Lung (tissue), 12 donors: Measurements from ENCODE around the gene ANKRD11. TPM values are rescaled to one million over a fixed set of nuclear protein-coding genes. Genes with fewer than 3 reads are reported as not detected.

Experiments
- ATAC-seq: fragments of 200-7000 bp; cut with Tn5 transposase; one replicate; pipeline ENCODE4 v1.9.1; 2020; ENCODE audit warnings: moderate number of reproducible peaks; ENCODE audit not compliant: insufficient read depth, low FRiP score
- DNase-seq, 3 donors: peaks; one replicate each; pipeline ENCODE4 v3.0.0-alpha.2; 2013 to 2017
- H3K27ac ChIP-seq, 2 donors: one replicate each; pipeline ENCODE4 v1.5.1; 2013; ENCODE audit warnings: mild to moderate bottlenecking in 2 of 2, moderate library complexity in 2 of 2, control low read depth in 1 of 2, inconsistent platforms in 1 of 2, low read depth in 1 of 2, low read length in 1 of 2
- H3K27me3 ChIP-seq, 3 donors: one replicate each; pipeline ENCODE4 v1.5.1; 2013; ENCODE audit warnings: low read length in 2 of 3; ENCODE audit not compliant: control insufficient read depth in 3 of 3, insufficient read depth in 3 of 3
- H3K36me3 ChIP-seq, 4 donors: one replicate each; pipeline ENCODE4 v1.5.1; 2013; ENCODE audit warnings: low read length in 4 of 4, mild to moderate bottlenecking in 1 of 4, moderate library complexity in 1 of 4; ENCODE audit not compliant: control insufficient read depth in 4 of 4, insufficient read depth in 4 of 4
- H3K4me1 ChIP-seq, 5 donors: one replicate each; pipeline ENCODE4 v1.5.1; 2013; ENCODE audit warnings: low read length in 5 of 5, mild to moderate bottlenecking in 2 of 5, moderate library complexity in 1 of 5; ENCODE audit not compliant: control insufficient read depth in 5 of 5, insufficient read depth in 5 of 5
- H3K4me3 ChIP-seq: one replicate; pipeline ENCODE4 v1.5.1; 2013; ENCODE audit warnings: mild to moderate bottlenecking, control low read depth, moderate library complexity
- H3K9ac ChIP-seq, 2 donors: one replicate each; pipeline ENCODE4 v1.5.1; 2013; ENCODE audit warnings: low read length in 2 of 2, control low read depth in 1 of 2; ENCODE audit not compliant: insufficient read depth in 1 of 2
- H3K9me3 ChIP-seq, 4 donors: one replicate each; pipeline ENCODE4 v1.5.1; 2013; ENCODE audit warnings: low read length in 3 of 4, mild to moderate bottlenecking in 1 of 4, moderate library complexity in 1 of 4; ENCODE audit not compliant: control insufficient read depth in 4 of 4, insufficient read depth in 3 of 4
- WGBS, 2 donors: extraction: QIAGEN DNeasy Blood & Tissue Kit; methylation state at CpG; one replicate each; pipeline ENCODE4 v1.1.7; 2013; 5-methylcytosine and 5-hydroxymethylcytosine counted together
- polyA plus RNA-seq, 2 donors: library from polyadenylated mRNA; stranded (reverse); fragments of 200-250 nt; gene quantifications; one replicate each; pipeline ENCODE4 v1.2.1, GENCODE V29; 2013
- total RNA-seq, 2 donors: library from RNA; depleted of rRNA in 1 of 2; stranded (reverse); fragments of >200 nt in 1 of 2; gene quantifications; one replicate each; pipeline ENCODE4 v1.2.1, GENCODE V29; 2014 to 2021
- TF ChIP-seq, protein P1 (sequence below): IDR thresholded peaks from 2 replicates; pipeline ENCODE4 v1.5.1; 2012; ENCODE audit warnings: mild to moderate bottlenecking; ENCODE audit errors: control extremely low read depth, extremely low read depth
- donor health status: control.
- donor health status: control.
- donor health status: Bipolar disorder and iron deficiency.
- donor health status: healthy.
- donor health status: DM: yes; HTN: yes; CAD: no.

The ANKRD11 gene
- total and polyA plus RNA-seq, 4 donors = 58.5 to 162 (median 89.5) TPM

DNA sequence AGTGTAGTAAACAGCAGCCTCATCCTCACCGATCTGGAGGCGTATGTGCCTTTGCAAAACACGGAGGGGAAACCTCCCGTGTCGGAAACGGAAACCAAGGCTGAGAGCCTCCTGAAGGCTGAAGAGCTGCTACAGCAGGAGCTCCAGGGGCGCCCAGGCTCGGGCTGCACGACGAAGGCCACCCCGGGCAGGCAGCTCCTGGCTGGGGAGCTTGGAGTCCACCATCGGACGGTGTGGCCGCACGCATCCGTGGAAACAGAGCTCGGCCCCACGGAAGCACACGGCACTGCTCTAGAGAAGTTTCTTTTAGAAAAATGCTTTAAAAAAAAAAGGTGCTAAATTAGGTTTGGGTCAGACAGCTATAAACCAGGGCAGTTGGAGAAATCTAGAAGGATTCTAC is 201.4 kb downstream of the ANKRD11 start:
- Histone ChIP-seq H3K4me1 (peaks cover 0 to 5% (median 2%) of the 10 kb centered on the region in 5 donors), H3K36me3 (peaks cover 16 to 48% (median 37%) of the 10 kb centered on the region in 4 donors), H3K4me3 (no peak overlapping the region), H3K9me3 (no peaks in the 10 kb centered on the region), H3K27me3 (no peaks in the 10 kb centered on the region), H3K9ac (no peak overlapping the region), H3K27ac (no peak overlapping the region)
- ATAC-seq (no peak), DNase-seq (no peak)
- TF ChIP-seq, protein P1, sequence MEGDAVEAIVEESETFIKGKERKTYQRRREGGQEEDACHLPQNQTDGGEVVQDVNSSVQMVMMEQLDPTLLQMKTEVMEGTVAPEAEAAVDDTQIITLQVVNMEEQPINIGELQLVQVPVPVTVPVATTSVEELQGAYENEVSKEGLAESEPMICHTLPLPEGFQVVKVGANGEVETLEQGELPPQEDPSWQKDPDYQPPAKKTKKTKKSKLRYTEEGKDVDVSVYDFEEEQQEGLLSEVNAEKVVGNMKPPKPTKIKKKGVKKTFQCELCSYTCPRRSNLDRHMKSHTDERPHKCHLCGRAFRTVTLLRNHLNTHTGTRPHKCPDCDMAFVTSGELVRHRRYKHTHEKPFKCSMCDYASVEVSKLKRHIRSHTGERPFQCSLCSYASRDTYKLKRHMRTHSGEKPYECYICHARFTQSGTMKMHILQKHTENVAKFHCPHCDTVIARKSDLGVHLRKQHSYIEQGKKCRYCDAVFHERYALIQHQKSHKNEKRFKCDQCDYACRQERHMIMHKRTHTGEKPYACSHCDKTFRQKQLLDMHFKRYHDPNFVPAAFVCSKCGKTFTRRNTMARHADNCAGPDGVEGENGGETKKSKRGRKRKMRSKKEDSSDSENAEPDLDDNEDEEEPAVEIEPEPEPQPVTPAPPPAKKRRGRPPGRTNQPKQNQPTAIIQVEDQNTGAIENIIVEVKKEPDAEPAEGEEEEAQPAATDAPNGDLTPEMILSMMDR = no peak
- 93 to 96% methylated on average over 19 of the region's 19 CpGs for WGBS, 2 donors

DNA sequence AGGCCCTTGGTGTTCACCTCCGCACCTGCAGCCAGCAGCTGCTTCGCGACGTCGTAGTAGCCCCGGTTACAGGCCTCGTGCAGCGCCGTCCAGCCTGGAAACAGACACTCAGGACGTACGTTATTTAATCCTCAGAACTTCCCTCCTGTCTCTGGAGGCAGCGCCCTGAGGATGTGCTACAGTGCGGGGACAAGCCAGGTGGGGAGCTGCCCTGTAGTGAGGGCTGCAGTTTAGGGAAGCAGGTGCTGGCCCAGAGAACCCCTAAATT is 201.8 kb downstream of the ANKRD11 start:
- TF ChIP-seq, protein P1 = no peak
- WGBS, 2 donors = 95 to 97% methylated on average over 13 of the region's 13 CpGs
- no peak overlapping the region for H3K27ac ChIP-seq
- H3K36me3 ChIP-seq = peaks cover 16 to 51% (median 41%) of the 10 kb centered on the region in 4 donors
- no peaks in the 10 kb centered on the region for H3K9me3 ChIP-seq
- no peak overlapping the region for H3K4me3 ChIP-seq
- ATAC-seq (no peak), DNase-seq (no peak)
- H3K27me3 ChIP-seq = no peaks in the 10 kb centered on the region
- no peak overlapping the region for H3K9ac ChIP-seq
- H3K4me1 ChIP-seq = peaks cover 0 to under 1% (median 0%) of the 10 kb centered on the region in 5 donors

DNA sequence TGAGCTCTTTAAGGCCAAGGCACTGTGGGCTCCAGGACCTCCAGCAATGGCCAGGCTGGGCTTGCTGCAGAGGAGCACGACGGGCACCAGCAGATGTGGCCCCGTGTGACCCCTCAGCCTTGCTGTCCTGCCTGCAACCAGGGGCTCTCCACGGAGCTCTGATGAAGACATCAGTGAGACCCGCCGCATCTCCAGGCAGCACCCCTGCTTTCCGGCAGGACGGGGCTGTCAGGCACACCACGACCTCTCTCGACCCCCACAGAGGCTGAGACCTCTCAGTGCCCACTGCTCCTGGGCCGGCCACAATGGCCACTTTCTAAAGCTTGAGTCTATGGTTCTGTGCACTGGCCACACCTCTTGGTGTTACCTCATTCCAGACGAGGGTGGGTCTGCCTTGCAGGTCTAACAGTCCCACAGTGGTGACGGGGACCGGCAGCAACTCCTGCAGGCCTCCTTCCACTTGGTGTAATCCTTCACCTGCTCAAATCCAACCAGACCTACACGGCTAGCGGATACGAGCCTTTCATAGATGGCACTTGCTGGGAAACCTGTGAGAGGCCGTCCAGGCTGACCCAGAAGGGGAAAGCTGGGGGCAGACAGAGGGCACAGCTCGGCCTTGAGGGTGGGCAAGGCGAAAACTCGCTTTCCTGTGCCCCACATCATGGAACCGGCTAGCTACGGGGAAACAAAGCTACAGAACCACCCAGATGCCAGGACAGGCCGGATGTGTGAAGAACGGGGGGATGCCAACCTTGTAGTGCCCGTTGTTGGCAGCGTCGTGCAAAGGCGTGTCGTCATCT is 202.4 kb downstream of the ANKRD11 start:
- WGBS, 2 donors = 94 to 96% methylated on average over 30 of the region's 30 CpGs
- DNase-seq (no peak), ATAC-seq (no peak)
- H3K4me1 ChIP-seq = no peaks in the 10 kb centered on the region
- H3K27me3 ChIP-seq = no peaks in the 10 kb centered on the region
- H3K9ac ChIP-seq = no peak overlapping the region
- H3K36me3 ChIP-seq = peaks cover 18 to 53% (median 41%) of the 10 kb centered on the region in 4 donors
- no peak overlapping the region for H3K4me3 ChIP-seq
- H3K27ac ChIP-seq = no peak overlapping the region
- H3K9me3 ChIP-seq = no peaks in the 10 kb centered on the region
- TF ChIP-seq, protein P1 = no peak
